ENCODE results near the gene SERPINB7. TPM values are rescaled to one million over a fixed set of nuclear protein-coding genes. Genes with fewer than 3 reads are reported as not detected.
A peak's percentile ranks its signal among the peaks of the same experiment; 100 is the strongest.

SERPINB7 gene
- total RNA-seq, 2 donors from 2014 or later, result 0.22 TPM; not detected in 1

DNA sequence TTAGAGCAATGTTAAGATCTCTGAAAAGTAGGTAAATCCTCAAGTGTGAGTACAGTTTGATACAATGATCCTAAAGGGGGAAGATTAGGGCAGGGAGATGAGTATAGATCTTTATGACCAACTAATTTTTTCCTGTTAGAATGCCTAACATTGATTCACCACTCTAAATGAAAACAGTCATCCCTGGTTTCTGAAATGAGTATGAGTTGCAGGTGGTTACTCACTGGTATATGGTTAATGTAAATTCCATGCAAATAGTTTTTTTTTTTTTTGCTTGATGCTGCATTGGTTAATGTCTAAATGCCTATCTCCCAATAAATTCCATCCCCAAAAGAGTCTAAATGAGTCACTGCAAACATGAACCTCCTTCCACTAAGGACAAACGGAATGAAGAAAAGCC is 57.3 kb downstream of the SERPINB7 start:
- ATAC-seq (no peak), DNase-seq (no peak)
- intact Hi-C loops (cut with DNase I, micrococcal nuclease), result no loop called here

DNA sequence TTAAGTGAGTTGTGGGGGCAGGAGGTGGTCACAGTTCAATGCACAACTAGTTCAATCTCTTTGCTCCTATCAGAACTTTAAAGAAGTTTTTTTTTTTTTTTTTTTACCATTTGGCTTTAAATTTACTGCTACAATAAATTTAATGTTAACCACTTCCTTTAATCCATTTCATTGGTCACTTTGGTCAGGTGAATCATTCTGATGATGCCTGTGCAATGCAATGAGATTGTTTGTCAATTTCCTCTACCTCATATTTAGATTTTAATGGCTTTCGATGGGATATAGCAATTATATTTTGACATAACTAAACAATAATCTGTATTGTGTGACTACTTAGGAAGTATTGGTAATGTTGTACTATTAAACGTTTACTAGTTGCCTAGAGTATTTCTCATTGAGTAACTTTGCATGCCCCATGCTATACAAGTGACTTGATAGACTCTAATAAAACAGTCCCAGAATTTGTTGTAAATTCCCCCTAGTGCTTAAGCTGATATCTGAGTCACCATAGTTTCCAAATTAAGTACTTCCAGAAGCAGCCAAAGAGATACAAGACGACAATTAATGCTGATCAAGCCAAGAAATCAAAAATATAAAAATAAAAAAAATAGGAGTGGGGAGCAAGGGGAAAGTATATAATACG is 59.4 kb downstream of the SERPINB7 start:
- intact Hi-C loops (cut with DNase I, micrococcal nuclease), result no loop called here
- no peak for ATAC-seq

DNA sequence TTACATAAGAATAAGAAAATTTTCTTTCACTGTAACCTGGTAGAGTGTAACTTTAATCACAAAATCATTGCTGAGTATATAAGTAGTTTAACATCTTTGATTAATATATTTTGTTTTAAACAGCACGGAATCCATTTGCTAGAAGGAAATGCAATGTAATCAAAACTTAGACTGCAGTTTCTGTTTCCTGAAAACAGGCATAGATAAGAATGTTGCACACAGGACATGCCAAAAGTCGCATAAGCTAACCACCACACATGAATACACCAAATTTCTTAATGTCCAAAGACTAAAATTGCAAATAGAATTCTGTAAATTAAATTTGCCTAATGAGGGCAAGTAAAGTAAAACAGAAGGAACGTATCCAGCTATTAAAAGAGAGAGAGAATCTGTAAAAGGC is 61.2 kb downstream of the SERPINB7 start:
- ATAC-seq, result no peak
- no peak for DNase-seq
- intact Hi-C loops (cut with DNase I, micrococcal nuclease), result no loop called here

More for the DNA sequence above, 59.4 kb downstream of the SERPINB7 start:
- no peak for DNase-seq

DNA sequence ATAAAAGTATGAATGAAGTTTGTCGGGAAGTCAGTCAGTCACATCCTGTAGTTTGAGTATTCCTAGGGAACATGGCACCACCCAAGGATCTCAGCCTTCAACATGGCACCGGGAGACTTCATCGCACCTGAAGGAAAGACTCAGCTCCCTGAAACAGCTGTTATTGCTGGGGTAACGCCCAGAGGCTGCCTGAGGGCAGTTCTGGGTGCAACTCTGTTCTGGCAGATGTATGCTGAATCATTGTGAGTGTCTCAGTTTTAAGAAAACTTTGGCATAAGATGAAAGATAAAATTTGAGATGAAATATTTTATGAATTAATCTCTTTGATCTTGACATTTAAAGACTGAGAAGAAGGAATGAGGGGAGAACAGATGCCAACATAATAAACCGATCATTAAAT is 62.4 kb downstream of the SERPINB7 start:
- DNase-seq (no peak), ATAC-seq (no peak)
- intact Hi-C loops (cut with DNase I, micrococcal nuclease), result no loop called here

DNA sequence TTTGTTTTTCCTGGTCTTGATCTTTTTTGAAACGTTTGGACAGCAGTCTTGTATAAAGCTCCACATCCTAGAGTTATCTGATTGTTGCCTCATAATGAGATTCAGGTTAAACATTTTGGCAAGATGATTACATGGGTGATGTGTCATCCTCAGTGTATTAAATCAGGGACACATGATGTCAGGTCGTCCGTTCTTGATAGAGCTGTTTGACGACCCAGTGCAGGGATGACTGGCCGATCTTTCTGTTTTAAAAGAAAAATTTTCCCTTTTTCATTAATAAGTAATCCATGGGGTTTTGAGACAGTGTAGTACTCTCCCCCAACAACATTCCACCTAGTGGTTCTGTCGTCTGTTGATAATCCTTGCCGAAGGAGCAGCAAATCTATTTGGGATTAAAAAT is 67.8 kb downstream of the SERPINB7 start:
- intact Hi-C loops (cut with DNase I, micrococcal nuclease), result no loop called here
- no peak for ATAC-seq

DNA sequence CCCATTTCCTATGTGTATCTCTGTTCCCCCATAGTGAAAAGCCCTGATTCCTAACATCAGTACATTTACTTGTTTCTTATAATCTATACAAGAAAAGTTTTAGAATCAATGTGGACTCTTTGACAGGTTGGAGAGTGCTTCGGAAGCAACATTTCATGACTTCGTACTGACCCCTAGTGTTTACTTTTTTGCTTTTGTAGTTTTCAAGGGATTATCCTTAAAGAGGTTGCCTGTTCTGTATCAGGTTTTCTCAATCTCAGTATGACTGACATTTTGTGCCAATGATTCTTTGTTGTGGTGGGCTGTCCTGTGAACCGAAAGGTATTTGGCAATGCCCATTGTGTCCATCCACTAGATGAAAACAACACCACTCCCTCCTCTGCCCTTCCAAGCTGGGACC is 69.0 kb downstream of the SERPINB7 start:
- ATAC-seq (no peak), DNase-seq (no peak)
- intact Hi-C loops (cut with DNase I, micrococcal nuclease), result no loop called here

More for the DNA sequence above, 67.8 kb downstream of the SERPINB7 start:
- no peak for DNase-seq

DNA sequence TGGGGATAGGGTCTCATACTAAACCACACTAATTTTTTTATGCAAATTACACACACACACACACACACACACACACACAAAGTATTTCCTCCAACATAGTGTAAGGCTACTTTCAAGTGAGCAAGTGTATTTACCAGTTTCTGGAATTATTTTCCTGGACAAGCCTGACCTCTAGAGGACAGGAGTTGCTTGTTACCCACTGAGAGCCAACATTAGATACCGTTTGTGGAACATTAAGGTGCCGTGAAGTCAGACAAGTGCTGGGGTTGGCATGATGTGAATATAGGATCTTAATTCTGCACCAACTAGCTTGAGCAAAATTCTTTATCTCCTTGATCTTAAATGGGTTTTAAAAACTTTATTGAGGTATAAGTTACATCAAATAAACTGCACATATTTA is 72.9 kb downstream of the SERPINB7 start:
- peak; percentile 48 for ATAC-seq
- no peak for DNase-seq
- intact Hi-C loops (cut with DNase I, micrococcal nuclease), result loop anchor here in 1 of 2 donors (5.0 kb wide), 1 partner anchor 331 kb away; no protein-coding TSS in a partner anchor

DNA sequence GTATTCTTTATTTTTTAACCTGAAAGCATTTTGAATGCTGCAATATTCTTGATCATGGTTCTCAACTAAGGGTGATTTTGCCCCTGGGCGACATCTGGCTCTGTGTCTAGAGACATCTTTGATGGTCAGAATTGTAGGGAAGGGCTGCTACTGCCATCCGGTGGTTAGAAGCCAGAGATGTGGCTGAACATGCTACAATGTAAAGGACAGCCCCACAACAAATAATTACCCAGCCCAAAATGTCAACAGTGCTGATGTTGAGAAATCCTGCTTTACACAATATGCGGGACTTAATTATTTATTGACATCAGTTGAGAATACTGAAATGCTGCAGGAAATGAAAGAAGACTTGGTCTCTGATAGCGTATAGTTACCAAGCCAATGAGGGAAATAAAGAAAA is 74.8 kb downstream of the SERPINB7 start:
- ATAC-seq, result no peak
- DNase-seq, result no peak
- intact Hi-C loops (cut with DNase I, micrococcal nuclease), result no loop called here

DNA sequence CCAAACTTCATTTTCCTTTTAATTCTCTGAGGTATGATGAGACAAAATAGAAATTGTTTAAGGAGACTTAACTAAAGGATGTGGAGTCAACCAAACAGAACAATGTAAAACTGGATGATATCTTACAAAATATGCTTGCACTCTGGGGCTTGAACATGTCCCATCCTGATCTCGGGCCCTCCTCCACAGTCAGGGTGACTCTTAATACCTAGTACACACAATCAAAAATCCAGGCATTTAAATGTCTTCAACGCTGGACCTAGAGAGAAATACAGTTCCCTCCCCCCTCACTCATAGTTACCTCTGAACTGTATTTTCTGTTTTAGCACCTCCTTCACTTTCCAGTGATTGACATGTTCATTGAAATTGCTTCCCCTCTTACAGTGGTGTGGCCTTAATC is 75.4 kb downstream of the SERPINB7 start:
- intact Hi-C loops (cut with DNase I, micrococcal nuclease), result no loop called here
- ATAC-seq (no peak), DNase-seq (no peak)

Other genes starting within 250 kb of the SERPINB7 start
- gene SERPINB12, start 233.0 kb upstream of the SERPINB7 start, total RNA-seq, result not detected
- gene SERPINB13, start 188.1 kb upstream of the SERPINB7 start, total RNA-seq, result not detected
- not detected for gene SERPINB4, start 131.2 kb upstream of the SERPINB7 start, total RNA-seq
- not detected for gene SERPINB3, start 113.5 kb upstream of the SERPINB7 start, total RNA-seq
- not detected for gene SERPINB11, start 72.5 kb upstream of the SERPINB7 start, total RNA-seq
- not detected for gene SERPINB2, start 112.3 kb downstream of the SERPINB7 start, total RNA-seq
- gene SERPINB10, start 132.5 kb downstream of the SERPINB7 start, total RNA-seq, result not detected
- under 1 TPM in 1 of 2 donors, not detected in 1; 0.55 TPM for gene HMSD, start 173.9 kb downstream of the SERPINB7 start, total RNA-seq
- gene SERPINB8, start 194.7 kb downstream of the SERPINB7 start, total RNA-seq, result 10 to 100 TPM; 19.3 to 37.8 TPM

All from left colon (tissue), 2 donors.